ENCODE data around the gene UQCC3.

DNA sequence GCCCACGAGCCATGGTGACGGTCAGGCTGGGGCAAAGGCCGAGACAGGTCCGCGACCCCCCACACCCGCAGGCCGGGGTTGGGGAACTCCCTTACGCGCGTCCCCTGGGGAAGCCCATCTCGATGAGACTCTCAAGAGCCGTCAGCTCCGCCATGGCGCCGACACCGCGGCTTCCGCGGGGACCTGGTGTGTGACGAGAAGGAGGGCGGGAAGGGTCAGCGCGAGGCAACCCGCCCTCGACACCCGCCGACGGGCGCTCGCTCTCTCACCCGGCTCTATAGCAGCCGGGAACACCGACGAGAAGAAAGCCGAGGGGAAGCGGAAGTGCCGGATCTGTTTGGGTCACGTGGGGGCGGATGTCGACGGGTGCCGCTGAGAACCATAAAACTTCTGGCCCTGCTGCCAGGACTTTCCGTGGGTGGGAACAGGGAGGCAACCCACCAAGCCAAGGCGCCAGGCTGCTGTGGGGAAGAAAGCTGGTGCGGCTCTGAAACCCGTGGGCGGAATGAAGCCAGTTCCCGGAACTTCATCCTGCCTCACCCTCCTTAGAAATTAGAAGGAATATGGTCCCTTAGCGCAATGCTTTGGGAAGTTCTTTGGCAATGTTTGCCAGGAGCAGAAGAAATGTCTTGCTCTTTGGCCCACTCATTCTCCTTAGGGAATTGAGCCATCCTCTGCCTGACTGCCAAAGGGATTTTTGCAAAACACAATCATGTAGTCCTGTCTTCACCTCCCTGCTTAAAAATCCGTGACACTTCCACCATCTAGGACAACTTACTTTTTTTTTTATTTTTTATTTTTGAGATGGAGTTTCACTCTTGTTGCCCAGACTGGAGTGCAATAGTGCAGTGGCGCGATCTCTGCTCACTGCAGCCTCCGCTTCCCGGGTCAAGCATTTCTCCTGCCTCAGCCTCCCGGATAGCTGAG lies 7.6 kb downstream of the UQCC3 start, which contains the start of gene UBXN1:
- TF ChIP-seq, protein P1, sequence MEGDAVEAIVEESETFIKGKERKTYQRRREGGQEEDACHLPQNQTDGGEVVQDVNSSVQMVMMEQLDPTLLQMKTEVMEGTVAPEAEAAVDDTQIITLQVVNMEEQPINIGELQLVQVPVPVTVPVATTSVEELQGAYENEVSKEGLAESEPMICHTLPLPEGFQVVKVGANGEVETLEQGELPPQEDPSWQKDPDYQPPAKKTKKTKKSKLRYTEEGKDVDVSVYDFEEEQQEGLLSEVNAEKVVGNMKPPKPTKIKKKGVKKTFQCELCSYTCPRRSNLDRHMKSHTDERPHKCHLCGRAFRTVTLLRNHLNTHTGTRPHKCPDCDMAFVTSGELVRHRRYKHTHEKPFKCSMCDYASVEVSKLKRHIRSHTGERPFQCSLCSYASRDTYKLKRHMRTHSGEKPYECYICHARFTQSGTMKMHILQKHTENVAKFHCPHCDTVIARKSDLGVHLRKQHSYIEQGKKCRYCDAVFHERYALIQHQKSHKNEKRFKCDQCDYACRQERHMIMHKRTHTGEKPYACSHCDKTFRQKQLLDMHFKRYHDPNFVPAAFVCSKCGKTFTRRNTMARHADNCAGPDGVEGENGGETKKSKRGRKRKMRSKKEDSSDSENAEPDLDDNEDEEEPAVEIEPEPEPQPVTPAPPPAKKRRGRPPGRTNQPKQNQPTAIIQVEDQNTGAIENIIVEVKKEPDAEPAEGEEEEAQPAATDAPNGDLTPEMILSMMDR (IDR thresholded peaks at IDR 0.05) = no peak
- no peak for TF ChIP-seq POLR2A (IDR thresholded peaks at IDR 0.05)
